Activated naive CD8-positive, alpha-beta T cell treated with anti-CD3 and anti-CD28 coated beads, Interleukin-2, amount 50 U/mL, for 24 hours (primary cell): ENCODE measurements around the gene PIK3CG.
"Not testable (repeated sequence)": the region's sequence is repeated elsewhere in the genome, so short reads cannot be mapped to it uniquely, and the experiment has no call there.

Source experiments
- ATAC-seq: fragments of 150-1000 bp; cut with Tn5 transposase; one replicate; pipeline ENCODE4 v1.10.0; 2021
- DNase-seq: peaks from one replicate; pipeline ENCODE4 v3.0.0; 2021
- H3K27ac Mint-ChIP-seq: one replicate; pipeline ENCODE4 v1.8.0; 2021; ENCODE audit warnings: mild to moderate bottlenecking, mixed read lengths
- H3K27me3 Mint-ChIP-seq: one replicate; pipeline ENCODE4 v1.8.0; 2021; ENCODE audit warnings: mixed read lengths
- H3K36me3 Mint-ChIP-seq: one replicate; pipeline ENCODE4 v1.8.0; 2021; ENCODE audit warnings: low read depth, mixed read lengths
- H3K4me1 Mint-ChIP-seq: one replicate; pipeline ENCODE4 v1.8.0; 2021; ENCODE audit warnings: mixed read lengths
- H3K4me3 Mint-ChIP-seq: one replicate; pipeline ENCODE4 v1.8.0; 2021; ENCODE audit warnings: mild to moderate bottlenecking, moderate library complexity, mixed read lengths
- H3K9me3 Mint-ChIP-seq: one replicate; pipeline ENCODE4 v1.8.0; 2021; ENCODE audit warnings: mixed read lengths

The PIK3CG gene

DNA sequence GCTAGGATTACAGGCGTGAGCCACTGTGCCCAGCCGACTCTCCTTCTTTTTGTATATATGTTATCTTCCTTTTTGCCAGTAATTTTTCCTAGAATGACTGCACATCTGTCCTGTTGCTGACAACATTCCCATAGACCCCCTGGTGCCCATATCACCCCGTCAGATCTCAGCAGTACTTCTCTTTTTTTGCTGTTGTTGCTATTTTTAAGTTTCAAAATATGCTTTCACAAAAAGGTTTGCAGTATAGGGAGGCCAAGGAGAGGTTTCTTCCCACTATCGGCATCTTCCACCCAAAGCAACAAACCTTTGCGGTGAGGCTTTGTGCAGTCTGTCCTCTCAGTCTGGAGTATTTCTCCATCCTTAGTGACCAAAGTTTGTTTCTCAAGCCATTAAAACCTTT, 23.1 kb downstream of the PIK3CG start:
- ATAC-seq (no peak), DNase-seq (no peak)
- peaks cover 20% of the 10 kb centered on the region for H3K4me1 Mint-ChIP-seq
- H3K27me3 Mint-ChIP-seq: no peaks in the 10 kb centered on the region
- H3K9me3 Mint-ChIP-seq: no peaks in the 10 kb centered on the region
- no peak overlapping the region for H3K4me3 Mint-ChIP-seq
- H3K27ac Mint-ChIP-seq: no peak overlapping the region
- H3K36me3 Mint-ChIP-seq: peaks cover 75% of the 10 kb centered on the region

DNA sequence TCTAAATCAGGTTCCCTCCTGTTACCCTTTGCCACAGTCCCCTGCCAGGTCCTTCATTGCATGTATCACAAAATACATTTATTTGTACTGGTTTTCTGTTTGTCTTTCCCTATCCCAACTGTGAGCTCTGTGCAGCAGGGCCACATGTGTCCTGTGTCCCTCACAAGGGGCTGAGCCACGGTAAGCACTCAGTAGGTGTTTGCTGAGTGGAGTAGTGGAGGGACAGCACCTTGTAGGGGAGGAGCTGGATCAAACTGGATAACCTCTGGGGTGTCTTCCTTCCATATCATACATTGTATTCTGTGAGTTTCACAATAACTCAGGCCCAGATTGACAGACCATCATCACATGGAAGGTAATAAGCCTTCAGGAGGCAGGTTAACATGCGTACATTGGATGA, 25.9 kb downstream of the PIK3CG start:
- Mint-ChIP-seq H3K4me1 (peaks cover 33% of the 10 kb centered on the region), H3K27ac (peak overlapping the region; percentile 38), H3K36me3 (peaks cover 56% of the 10 kb centered on the region), H3K9me3 (no peaks in the 10 kb centered on the region), H3K27me3 (no peaks in the 10 kb centered on the region), H3K4me3 (no peak overlapping the region)
- ATAC-seq (peak; percentile 22), DNase-seq (no peak)

DNA sequence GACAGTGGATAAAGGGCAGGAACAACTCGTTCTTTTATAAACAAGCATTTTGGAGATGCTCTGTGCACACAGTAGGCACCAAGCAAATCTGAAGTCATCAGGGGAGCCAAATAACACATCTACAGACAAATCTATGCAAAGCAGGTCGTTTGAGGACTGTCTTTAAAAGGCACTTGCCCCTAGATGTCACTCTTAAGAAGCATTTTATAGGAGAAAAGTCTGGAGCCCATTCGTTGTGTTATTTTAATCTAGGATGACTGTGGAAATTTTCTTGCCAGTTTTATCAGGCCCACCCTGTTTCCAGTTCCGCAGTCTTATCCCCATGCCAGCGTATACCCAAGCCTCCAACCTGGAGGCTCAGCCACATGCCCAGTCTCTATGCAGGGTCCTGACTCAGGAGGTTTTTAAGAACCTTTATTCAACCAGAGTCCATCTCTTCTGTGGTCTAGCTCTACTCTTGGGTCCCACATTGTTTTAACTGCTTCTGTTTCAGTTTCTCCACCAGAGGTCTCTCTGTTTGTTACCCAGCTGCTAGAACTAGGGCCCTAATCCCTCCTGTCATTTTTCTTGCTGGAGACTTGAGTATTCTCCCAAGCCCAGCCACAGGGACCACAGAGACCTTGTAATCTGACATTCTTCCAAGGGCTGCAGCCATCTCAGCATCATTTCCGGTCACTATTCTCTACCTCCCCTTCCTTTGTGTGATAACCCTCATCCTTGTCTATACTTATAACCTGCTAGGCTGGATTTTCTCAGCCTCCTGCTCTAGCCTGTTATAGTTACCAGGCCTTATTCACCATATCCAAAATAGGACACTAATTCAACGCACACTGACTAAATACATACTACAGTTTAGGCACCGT, 26.7 kb downstream of the PIK3CG start:
- H3K27me3 Mint-ChIP-seq: no peaks in the 10 kb centered on the region
- no peaks in the 10 kb centered on the region for H3K9me3 Mint-ChIP-seq
- no peak for DNase-seq
- no peak overlapping the region for H3K4me3 Mint-ChIP-seq
- H3K36me3 Mint-ChIP-seq: peaks cover 58% of the 10 kb centered on the region
- ATAC-seq: no peak
- peaks cover 33% of the 10 kb centered on the region for H3K4me1 Mint-ChIP-seq
- H3K27ac Mint-ChIP-seq: no peak overlapping the region

DNA sequence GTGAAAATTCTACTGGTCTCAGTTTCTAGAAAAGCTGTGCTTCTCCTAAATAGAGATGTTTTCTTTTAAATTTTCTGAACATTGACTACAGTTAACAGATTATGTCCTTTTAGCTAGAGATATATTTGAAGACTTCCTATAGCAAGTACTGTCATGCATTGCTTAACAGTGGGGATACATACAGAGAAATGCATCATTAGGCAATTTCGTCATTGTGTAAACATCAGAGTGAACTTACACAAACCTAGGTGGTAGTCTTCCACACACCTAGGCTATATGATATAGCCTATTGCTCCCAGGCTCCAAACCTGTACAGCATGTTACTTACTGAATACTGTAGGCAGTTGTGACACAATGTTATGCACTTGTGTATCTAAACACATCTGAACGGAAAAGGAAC, 28.5 kb downstream of the PIK3CG start:
- H3K27ac Mint-ChIP-seq: no peak overlapping the region
- peaks cover 30% of the 10 kb centered on the region for H3K4me1 Mint-ChIP-seq
- no peaks in the 10 kb centered on the region for H3K27me3 Mint-ChIP-seq
- H3K4me3 Mint-ChIP-seq: no peak overlapping the region
- DNase-seq (no peak), ATAC-seq (no peak)
- peaks cover 61% of the 10 kb centered on the region for H3K36me3 Mint-ChIP-seq
- H3K9me3 Mint-ChIP-seq: peaks cover 6% of the 10 kb centered on the region

DNA sequence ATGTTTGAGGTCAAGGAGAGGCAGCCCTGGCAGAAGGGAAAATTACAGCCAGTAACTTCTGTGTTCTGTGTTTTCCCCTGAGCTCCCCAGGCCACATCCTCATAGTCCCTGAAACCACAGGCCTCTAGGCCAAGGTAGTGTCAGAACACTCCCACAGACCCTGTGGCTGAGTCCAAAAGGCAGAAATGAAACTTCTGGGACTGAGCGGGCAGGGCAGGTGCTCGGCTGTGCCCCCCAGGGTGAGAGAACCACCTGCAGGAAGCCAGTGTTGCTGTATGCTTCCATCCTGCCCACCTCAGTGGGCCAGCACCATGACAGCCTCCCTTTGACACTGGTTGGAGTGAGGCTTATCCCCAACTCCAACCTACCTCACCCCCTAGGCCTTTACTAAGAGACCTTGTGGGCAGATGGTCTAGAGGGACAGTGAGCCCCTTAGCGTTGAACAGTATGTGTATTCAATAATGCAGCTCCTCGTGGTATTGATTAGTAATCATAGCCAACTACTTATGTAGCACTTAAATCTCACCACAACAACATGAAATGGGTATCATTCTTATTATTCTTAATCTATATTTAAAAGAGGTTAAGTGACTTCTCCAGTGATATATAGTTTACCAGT, 30.3 kb downstream of the PIK3CG start:
- ATAC-seq: peak; percentile 89
- Mint-ChIP-seq H3K4me1 (peaks cover 46% of the 10 kb centered on the region), H3K27ac (peak overlapping the region; percentile 25), H3K36me3 (peaks cover 65% of the 10 kb centered on the region), H3K27me3 (no peaks in the 10 kb centered on the region), H3K9me3 (peaks cover 6% of the 10 kb centered on the region), H3K4me3 (no peak overlapping the region)
- peak; percentile 29 for DNase-seq

- Mint-ChIP-seq H3K36me3 (peaks cover 64% of the 10 kb centered on the region), H3K27me3 (no peaks in the 10 kb centered on the region), H3K9me3 (peaks cover 6% of the 10 kb centered on the region), H3K4me1 (peaks cover 49% of the 10 kb centered on the region), H3K27ac (no peak overlapping the region), H3K4me3 (no peak overlapping the region)
- ATAC-seq (no peak), DNase-seq (no peak)
These were observed 31.1 kb downstream of the PIK3CG start for GRCh38 chr7:106896231-106896630.

DNA sequence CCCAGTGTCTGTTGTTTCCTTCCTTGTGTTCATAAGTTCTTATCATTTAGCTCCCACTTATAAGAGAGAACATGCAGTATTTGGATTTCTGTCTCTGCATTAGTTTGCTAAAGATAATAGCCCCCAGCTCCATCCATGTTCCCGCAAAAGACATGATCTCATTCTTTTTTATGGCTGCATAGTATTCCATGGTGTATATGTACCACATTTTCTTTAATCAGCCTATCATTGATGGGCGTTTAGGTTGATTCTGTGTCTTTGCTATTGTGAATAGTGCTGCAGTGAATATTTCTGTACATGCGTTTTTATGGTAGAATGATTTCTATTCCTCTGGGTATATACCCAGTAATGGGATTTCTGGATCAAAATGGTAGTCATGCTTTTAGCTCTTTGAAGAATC, 32.5 kb downstream of the PIK3CG start:
- DNase-seq, H3K4me3 Mint-ChIP-seq, ATAC-seq, H3K9me3 Mint-ChIP-seq, H3K27me3 Mint-ChIP-seq, H3K27ac Mint-ChIP-seq: not testable (repeated sequence)
- peaks cover 60% of the 10 kb centered on the region for H3K36me3 Mint-ChIP-seq
- peaks cover 59% of the 10 kb centered on the region for H3K4me1 Mint-ChIP-seq

GRCh38 chr7:106898967-106899366, 33.9 kb downstream of the PIK3CG start:
- H3K27ac Mint-ChIP-seq, H3K27me3 Mint-ChIP-seq, H3K9me3 Mint-ChIP-seq, DNase-seq, H3K4me3 Mint-ChIP-seq, ATAC-seq: not testable (repeated sequence)
- peaks cover 57% of the 10 kb centered on the region for H3K36me3 Mint-ChIP-seq
- peaks cover 59% of the 10 kb centered on the region for H3K4me1 Mint-ChIP-seq

GRCh38 chr7:106901828-106902441, 36.9 kb downstream of the PIK3CG start:
- peaks cover 6% of the 10 kb centered on the region for H3K9me3 Mint-ChIP-seq
- H3K27me3 Mint-ChIP-seq: no peaks in the 10 kb centered on the region
- ATAC-seq: no peak
- H3K27ac Mint-ChIP-seq: peak overlapping the region; percentile 57
- H3K36me3 Mint-ChIP-seq: peaks cover 62% of the 10 kb centered on the region
- H3K4me3 Mint-ChIP-seq: no peak overlapping the region
- no peak for DNase-seq
- peaks cover 44% of the 10 kb centered on the region for H3K4me1 Mint-ChIP-seq

DNA sequence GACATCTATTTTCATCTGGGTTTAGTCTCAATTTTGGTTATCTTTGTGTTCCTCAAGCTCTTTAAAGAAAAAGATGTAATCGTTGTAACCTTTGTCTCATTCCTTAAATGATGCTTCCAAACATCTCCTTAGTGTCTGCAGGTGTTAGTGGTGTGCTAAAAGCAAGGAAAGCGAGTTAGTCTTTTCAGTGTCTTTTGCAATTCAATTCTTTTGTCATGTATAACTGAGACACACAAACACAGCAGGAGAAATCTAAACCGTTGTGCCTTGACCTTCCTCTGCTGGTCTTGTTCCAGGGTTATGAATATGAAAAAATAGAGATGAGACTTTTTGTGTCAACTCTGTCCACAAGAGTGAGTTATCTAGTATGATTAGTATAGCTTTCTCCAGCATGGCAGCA, 40.7 kb downstream of the PIK3CG start:
- Mint-ChIP-seq H3K27me3 (no peaks in the 10 kb centered on the region), H3K4me1 (peaks cover 20% of the 10 kb centered on the region), H3K27ac (no peak overlapping the region), H3K9me3 (no peaks in the 10 kb centered on the region), H3K36me3 (peaks cover 36% of the 10 kb centered on the region), H3K4me3 (no peak overlapping the region)
- DNase-seq (no peak), ATAC-seq (no peak)

DNA sequence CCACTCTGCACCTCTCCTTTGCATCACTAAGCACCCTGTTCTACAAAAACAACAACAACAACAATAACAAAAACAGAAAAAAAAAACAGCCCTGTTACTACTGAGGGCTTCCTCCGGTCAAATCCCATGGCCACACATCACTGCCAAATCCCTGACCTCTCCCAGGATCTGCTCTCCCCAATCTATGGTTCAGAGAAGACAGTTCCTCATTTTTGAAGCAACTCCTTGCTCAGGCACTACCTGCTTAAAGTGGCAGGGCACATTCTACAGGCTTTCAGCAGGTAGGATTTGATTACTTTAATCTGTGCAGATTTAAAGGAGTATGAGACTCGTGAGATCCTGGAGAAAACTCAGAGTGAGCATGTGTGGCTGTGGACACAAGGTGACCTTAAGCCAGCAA, 46.9 kb downstream of the PIK3CG start:
- H3K27ac Mint-ChIP-seq: no peak overlapping the region
- no peak for ATAC-seq
- peaks cover 4% of the 10 kb centered on the region for H3K4me1 Mint-ChIP-seq
- no peak for DNase-seq
- H3K27me3 Mint-ChIP-seq: no peaks in the 10 kb centered on the region
- H3K36me3 Mint-ChIP-seq: peaks cover 16% of the 10 kb centered on the region
- no peaks in the 10 kb centered on the region for H3K9me3 Mint-ChIP-seq
- H3K4me3 Mint-ChIP-seq: no peak overlapping the region

- DNase-seq (no peak), ATAC-seq (no peak)
- peaks cover 10% of the 10 kb centered on the region for H3K36me3 Mint-ChIP-seq
- no peak overlapping the region for H3K4me3 Mint-ChIP-seq
- H3K27ac Mint-ChIP-seq: no peak overlapping the region
- H3K9me3 Mint-ChIP-seq: peaks cover 4% of the 10 kb centered on the region
- peaks cover 4% of the 10 kb centered on the region for H3K4me1 Mint-ChIP-seq
- H3K27me3 Mint-ChIP-seq: no peaks in the 10 kb centered on the region
These were observed 49.0 kb downstream of the PIK3CG start for GRCh38 chr7:106914018-106914607.

- Mint-ChIP-seq H3K27ac (no peak overlapping the region), H3K4me3 (no peak overlapping the region), H3K4me1 (peaks cover 4% of the 10 kb centered on the region), H3K27me3 (peaks cover 3% of the 10 kb centered on the region), H3K9me3 (peaks cover 14% of the 10 kb centered on the region), H3K36me3 (peaks cover 9% of the 10 kb centered on the region)
- no peak for DNase-seq
- no peak for ATAC-seq
These were observed 50.3 kb downstream of the PIK3CG start for GRCh38 chr7:106915407-106915806.

GRCh38 chr7:106915873-106916272, 50.8 kb downstream of the PIK3CG start:
- H3K27me3 Mint-ChIP-seq: peaks cover 3% of the 10 kb centered on the region
- H3K9me3 Mint-ChIP-seq: peaks cover 14% of the 10 kb centered on the region
- ATAC-seq: peak; percentile 93
- no peak overlapping the region for H3K27ac Mint-ChIP-seq
- H3K4me3 Mint-ChIP-seq: no peak overlapping the region
- no peak for DNase-seq
- peaks cover 4% of the 10 kb centered on the region for H3K4me1 Mint-ChIP-seq
- peaks cover 9% of the 10 kb centered on the region for H3K36me3 Mint-ChIP-seq
